Stimulated activated CD8-positive, alpha-beta memory T cell treated with anti-CD3 and anti-CD28 coated beads, Interleukin-15, amount 100 ng/mL, for 4 hours (primary cell): ENCODE results near the gene SLC35G1.

Experiments used
- DNase-seq, 2 donors: peaks; one replicate each; pipeline ENCODE4 v3.0.0-alpha.2; 2020; ENCODE audit warnings: low read depth in 2 of 2

Gene SLC35G1

GRCh38 chr10:93951905-93952304 lies 58.1 kb downstream of the SLC35G1 start:
- no peak for DNase-seq
